OCI-LY3 (cell line): ENCODE data around the gene PYY.

Source experiments
- CTCF ChIP-seq: fragments of 200-600, 300-600 bp; sonication (generic); IDR thresholded peaks from 2 replicates; pipeline ENCODE4 v1.5.1; 2014; ENCODE audit warnings: antibody characterized with exemption, low read length, low read depth
- EZH2phosphoT487 ChIP-seq: fragments of 200-600 bp; shearing (Covaris generic); IDR thresholded peaks from 2 replicates; pipeline ENCODE4 v1.6.1; 2018; ENCODE audit warnings: antibody characterized with exemption, mixed run types, low read depth

- TF ChIP-seq CTCF (no peak), EZH2phosphoT487 (no peak)
Measured at GRCh38 chr17:43988301-43988700, 34.6 kb upstream of the PYY start.
